Measurements from ENCODE around the gene TNFRSF4.
"Not testable (repeated sequence)": the region's sequence is repeated elsewhere in the genome, so short reads cannot be mapped to it uniquely, and the experiment has no call there.

The TNFRSF4 gene

GRCh38 chr1:1197551-1198422 is 16.2 kb downstream of the TNFRSF4 start:
- no peak overlapping the region for H3K4me3 ChIP-seq (ENCODE audit: low read depth, low read length)
- no peak overlapping the region for H2AFZ ChIP-seq
- H3K79me2 ChIP-seq = no peaks in the 10 kb centered on the region
- no peaks in the 10 kb centered on the region for H3K27me3 ChIP-seq (ENCODE audit: control insufficient read depth, insufficient read depth, low read length)
- no peak overlapping the region for H3K9ac ChIP-seq
- H3K4me2 ChIP-seq (ENCODE audit: low read length) = no peak overlapping the region
- no peak for TF ChIP-seq CTCF (IDR thresholded peaks at IDR 0.05)
- H3K9me3 ChIP-seq (ENCODE audit: control insufficient read depth, low read length) = no peaks in the 10 kb centered on the region
- no peak overlapping the region for H3K27ac ChIP-seq
- H3K36me3 ChIP-seq (ENCODE audit: control insufficient read depth, insufficient read depth, low read length) = no peaks in the 10 kb centered on the region
- H3K4me1 ChIP-seq = no peaks in the 10 kb centered on the region

GRCh38 chr1:1197188-1197500 is 16.8 kb downstream of the TNFRSF4 start:
- Histone ChIP-seq H3K9me3 (ENCODE audit: control insufficient read depth, low read length) (no peaks in the 10 kb centered on the region), H2AFZ (no peak overlapping the region), H3K27ac (no peak overlapping the region), H3K4me1 (no peaks in the 10 kb centered on the region), H3K79me2 (no peaks in the 10 kb centered on the region), H3K36me3 (ENCODE audit: control insufficient read depth, insufficient read depth, low read length) (no peaks in the 10 kb centered on the region), H3K4me2 (ENCODE audit: low read length) (no peak overlapping the region), H3K27me3 (ENCODE audit: control insufficient read depth, insufficient read depth, low read length) (no peaks in the 10 kb centered on the region), H3K9ac (no peak overlapping the region), H3K4me3 (ENCODE audit: low read depth, low read length) (no peak overlapping the region)
- no peak for TF ChIP-seq CTCF (IDR thresholded peaks at IDR 0.05)

- Histone ChIP-seq H3K9me3 (ENCODE audit: control insufficient read depth, low read length) (no peaks in the 10 kb centered on the region), H3K36me3 (ENCODE audit: control insufficient read depth, insufficient read depth, low read length) (no peaks in the 10 kb centered on the region), H3K4me3 (ENCODE audit: low read depth, low read length) (no peak overlapping the region), H3K27me3 (ENCODE audit: control insufficient read depth, insufficient read depth, low read length) (no peaks in the 10 kb centered on the region), H3K4me2 (ENCODE audit: low read length) (no peak overlapping the region), H2AFZ (no peak overlapping the region), H3K4me1 (no peaks in the 10 kb centered on the region), H3K9ac (no peak overlapping the region), H3K79me2 (no peaks in the 10 kb centered on the region), H3K27ac (no peak overlapping the region)
- no peak for TF ChIP-seq CTCF (IDR thresholded peaks at IDR 0.05)
Observed at GRCh38 chr1:1196431-1197187, 17.3 kb downstream of the TNFRSF4 start.

- H3K9ac ChIP-seq; H3K4me2 ChIP-seq (ENCODE audit: low read length); H3K79me2 ChIP-seq; H3K9me3 ChIP-seq (ENCODE audit: control insufficient read depth, low read length); H2AFZ ChIP-seq; H3K36me3 ChIP-seq (ENCODE audit: control insufficient read depth, insufficient read depth, low read length); H3K27me3 ChIP-seq (ENCODE audit: control insufficient read depth, insufficient read depth, low read length); H3K4me1 ChIP-seq; H3K27ac ChIP-seq; H3K4me3 ChIP-seq (ENCODE audit: low read depth, low read length): not testable (repeated sequence)
Observed at GRCh38 chr1:1195726-1196125, 18.2 kb downstream of the TNFRSF4 start.

- H3K4me2 ChIP-seq (ENCODE audit: low read length) = no peak overlapping the region
- H3K36me3 ChIP-seq (ENCODE audit: control insufficient read depth, insufficient read depth, low read length) = no peaks in the 10 kb centered on the region
- H2AFZ ChIP-seq = no peak overlapping the region
- no peaks in the 10 kb centered on the region for H3K4me1 ChIP-seq
- no peak overlapping the region for H3K4me3 ChIP-seq (ENCODE audit: low read depth, low read length)
- no peak for TF ChIP-seq CTCF (IDR thresholded peaks at IDR 0.05)
- H3K9ac ChIP-seq = no peak overlapping the region
- no peaks in the 10 kb centered on the region for H3K9me3 ChIP-seq (ENCODE audit: control insufficient read depth, low read length)
- H3K27ac ChIP-seq = no peak overlapping the region
- no peaks in the 10 kb centered on the region for H3K79me2 ChIP-seq
- no peaks in the 10 kb centered on the region for H3K27me3 ChIP-seq (ENCODE audit: control insufficient read depth, insufficient read depth, low read length)
Observed at GRCh38 chr1:1194723-1195122, 19.2 kb downstream of the TNFRSF4 start.
